GM21360 (cell line): ENCODE measurements around the gene CXADR.

Experiments used
- ATAC-seq: cut with Tn5 transposase; IDR thresholded peaks from one replicate; pipeline ENCODE4 v1.9.1; 2021; ENCODE audit warnings: mild to moderate bottlenecking, moderate library complexity; ENCODE audit not compliant: unreplicated experiment

CXADR gene

GRCh38 chr21:17539323-17539722 is 26.5 kb downstream of the CXADR start:
- ATAC-seq, result no peak

DNA sequence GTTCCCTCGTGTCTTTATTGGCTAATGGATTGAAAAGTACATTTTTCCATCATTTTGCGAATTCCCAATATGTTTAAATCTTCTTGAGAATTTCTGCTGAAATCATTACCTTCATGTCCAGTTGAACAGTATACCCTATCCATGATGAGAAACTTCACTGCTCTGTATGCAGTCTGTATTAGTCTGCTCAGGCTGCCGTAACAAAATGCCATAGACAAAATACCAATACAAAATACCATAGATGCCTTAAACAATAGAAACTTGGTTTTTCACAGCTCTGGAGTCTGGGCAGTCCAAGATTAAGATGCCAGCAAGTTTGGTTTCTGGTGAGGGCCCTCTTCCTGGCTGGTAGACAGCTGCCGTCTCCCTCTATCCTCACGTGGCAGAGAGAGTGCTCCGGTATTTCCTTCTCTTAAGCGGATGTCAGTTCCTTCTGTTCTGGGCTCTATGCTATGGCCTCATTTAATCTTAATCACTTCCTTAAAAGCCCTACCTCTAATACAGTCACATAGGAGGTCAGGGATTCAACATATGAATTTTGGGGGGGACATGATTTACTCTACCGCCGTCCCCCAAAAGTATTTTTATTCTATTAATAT is 27.0 kb downstream of the CXADR start:
- ATAC-seq, result no peak

DNA sequence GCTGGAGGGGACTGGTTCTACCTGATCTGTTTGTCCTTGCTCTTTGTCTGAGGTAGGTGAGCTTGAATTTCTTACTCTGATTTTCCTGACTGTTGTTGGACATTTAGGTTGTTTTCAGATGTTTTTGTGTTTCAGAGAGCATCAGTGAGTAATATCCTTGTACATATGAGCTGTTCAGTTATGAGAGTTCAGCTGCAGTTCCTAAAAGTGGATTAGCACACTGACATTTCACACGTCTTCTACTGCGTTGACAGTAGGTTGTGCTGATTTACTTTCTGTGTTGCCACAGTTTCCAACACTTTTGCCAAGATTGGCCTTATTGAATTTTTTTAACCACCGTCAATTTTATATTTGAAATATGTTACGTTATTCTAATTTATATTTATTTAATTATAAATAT is 27.7 kb downstream of the CXADR start:
- no peak for ATAC-seq

DNA sequence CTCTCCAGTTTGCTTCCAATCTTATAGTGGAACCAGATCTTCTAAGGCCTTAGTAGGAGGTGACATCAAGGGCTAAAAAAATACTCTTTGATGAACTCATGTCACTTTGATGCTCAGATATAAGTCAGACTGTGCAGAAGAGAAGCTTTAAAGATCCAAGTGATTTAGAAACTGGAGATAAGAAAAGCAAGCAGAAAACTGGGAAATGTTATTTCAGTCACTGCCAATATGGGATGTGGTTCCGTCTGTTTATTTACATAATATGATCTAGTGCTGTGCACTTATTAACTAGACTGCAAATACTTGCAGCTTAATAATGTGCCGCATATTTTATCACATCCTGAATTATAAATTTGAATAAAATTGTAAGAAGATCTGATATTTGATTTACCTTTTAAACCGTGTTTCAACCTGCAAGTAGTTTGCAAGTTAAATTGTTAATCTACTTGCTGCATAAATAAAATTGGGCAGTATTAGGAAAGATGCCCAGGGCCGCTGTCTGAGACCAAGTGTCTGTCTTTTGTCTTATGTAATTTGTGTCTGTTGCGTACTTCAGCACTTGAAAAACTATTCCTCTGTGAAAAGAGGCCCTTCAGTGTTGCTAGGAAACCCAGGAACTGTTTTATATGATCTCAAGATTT is 29.6 kb downstream of the CXADR start:
- ATAC-seq, result no peak

DNA sequence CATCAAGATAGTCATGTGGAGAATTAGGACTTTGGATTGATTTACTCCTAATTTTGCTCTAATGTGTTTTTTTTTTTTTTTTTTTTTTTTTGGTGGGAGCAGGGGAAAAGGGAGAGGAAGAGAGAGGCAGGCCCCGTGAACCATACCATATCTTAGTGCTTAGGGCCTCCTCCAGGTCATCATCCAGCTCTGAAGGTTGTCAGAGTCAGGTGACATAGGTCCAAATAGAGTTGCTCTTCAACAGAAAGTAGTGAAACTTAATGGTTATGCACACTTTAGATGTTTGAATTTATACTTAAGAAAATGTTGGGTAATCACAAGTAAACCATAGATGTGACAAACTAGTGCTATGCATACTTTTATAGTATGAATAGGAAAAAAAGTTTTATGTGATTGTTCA is 32.2 kb downstream of the CXADR start:
- ATAC-seq, result no peak

GRCh38 chr21:17548262-17548661 is 35.4 kb downstream of the CXADR start:
- ATAC-seq, result no peak

DNA sequence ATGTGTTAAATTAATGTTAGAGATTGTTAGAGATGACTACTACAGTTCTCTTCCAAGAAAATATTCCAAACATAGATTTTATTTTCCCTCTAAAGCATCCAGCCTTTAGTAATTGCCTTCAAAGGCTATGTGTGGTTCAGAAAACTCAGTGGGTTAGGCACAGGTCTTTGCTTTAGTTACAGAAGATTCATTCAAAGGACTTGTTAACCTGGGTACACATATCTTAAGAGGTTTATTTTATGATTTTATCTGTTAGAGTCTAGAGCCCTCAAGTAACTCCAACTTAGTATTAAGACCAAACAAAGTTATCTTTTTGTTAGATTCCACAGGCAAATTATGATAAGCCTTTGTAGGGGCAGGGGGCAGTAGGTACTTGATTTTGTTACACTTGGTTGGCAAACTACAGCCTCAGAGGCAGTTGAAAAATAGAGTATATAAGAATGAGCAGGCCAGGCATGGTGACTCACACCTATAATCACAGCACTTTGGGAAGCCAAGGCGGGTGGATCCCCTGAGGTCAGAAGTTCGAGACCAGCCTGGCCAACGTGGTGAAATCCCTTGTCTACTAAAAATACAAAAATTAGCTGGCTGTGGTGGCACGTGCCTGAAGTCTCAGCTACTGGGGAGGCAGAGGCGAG is 37.9 kb downstream of the CXADR start:
- ATAC-seq, result no peak

DNA sequence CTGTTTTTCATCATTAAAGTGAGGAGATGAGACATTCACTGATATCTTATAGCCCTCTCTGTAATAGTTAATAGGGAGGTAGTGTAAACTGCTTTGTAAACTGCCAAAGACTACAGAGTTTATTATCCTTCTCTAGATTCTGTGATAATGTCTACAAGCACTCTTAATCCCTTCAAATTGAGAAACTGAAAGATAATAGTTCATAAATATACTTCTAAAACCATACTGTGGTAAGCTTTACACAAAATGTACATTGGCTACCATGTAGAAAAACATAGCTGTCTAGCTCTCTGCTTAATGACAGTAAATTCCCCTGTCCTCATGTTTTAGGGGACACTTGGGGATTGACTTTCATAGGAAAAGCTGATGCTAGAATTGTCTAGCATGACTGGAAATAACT is 39.6 kb downstream of the CXADR start:
- ATAC-seq, result no peak

DNA sequence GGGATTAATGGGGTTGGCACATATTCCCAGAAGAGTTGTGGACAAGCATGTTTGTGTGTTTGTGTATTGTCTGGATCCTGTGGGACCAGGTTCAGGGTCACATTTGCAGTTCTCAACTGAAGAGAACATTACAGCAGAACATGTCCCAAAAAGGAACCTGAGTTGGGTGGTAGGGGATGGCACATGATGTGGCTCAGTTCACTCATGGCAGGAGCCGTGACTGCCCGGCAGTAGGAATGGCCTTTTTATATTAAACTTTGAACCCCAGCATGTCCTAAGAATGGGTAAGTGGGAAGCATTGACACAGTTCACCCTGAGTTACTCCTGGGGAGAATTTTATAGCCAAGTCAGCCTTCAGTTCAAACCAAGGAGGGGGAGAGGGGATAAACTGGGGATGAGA is 41.3 kb downstream of the CXADR start:
- ATAC-seq, result no peak

GRCh38 chr21:17554679-17555465 is 42.0 kb downstream of the CXADR start:
- no peak for ATAC-seq

DNA sequence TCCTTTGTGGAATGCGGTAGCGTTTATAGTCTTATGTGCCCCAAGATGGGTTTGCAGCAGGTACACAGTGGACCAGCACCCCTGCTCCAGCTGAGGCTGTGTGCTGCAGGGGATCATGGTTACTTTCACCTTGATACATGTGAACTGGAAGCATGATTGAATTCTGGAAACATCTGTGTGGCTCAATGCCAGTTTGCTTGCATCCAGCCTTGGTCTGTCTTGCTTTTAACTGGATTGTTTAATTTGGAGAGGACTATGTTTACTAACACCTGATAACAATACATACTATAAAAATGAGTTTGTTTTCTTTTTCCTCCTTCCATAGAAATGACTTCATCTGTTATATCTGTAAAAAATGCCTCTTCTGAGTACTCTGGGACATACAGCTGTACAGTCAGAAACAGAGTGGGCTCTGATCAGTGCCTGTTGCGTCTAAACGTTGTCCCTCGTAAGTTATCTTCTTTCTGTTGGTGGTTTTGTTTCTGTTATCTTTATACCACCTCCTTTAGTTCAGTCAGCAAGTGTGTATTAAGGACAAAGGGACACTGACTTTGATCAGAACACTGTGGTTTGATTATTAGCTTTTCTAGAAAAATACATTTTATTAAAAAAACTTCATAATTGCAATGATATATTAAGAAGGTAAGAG is 47.7 kb downstream of the CXADR start:
- ATAC-seq, result no peak

GRCh38 chr21:17570786-17571185 is 57.9 kb downstream of the CXADR start:
- ATAC-seq, result no peak

DNA sequence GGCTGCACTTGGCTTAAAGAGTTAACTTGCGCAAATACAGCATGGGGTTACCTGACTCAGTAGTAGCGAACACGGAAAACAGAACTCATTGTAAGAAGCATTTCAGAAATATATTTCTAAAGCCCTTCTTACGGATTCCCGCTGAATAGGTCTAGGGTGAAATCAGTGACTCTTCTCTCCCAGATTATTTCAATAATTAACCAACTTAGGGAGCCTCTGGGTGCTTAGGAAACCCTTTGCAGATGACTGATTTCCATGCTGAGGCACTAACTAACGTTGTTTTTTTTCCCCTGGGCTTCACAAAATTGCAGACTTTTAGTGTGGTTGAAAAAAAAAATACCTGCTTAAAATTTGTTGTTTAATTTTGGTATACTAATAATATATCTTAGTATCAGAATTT is 59.6 kb downstream of the CXADR start:
- ATAC-seq, result no peak

- no peak for ATAC-seq
Observed at GRCh38 chr21:17575076-17575475, 62.2 kb downstream of the CXADR start.

- ATAC-seq, result no peak
Observed at GRCh38 chr21:17576080-17576835, 63.4 kb downstream of the CXADR start.

- no peak for ATAC-seq
Observed at GRCh38 chr21:17577701-17578100, 64.9 kb downstream of the CXADR start.

DNA sequence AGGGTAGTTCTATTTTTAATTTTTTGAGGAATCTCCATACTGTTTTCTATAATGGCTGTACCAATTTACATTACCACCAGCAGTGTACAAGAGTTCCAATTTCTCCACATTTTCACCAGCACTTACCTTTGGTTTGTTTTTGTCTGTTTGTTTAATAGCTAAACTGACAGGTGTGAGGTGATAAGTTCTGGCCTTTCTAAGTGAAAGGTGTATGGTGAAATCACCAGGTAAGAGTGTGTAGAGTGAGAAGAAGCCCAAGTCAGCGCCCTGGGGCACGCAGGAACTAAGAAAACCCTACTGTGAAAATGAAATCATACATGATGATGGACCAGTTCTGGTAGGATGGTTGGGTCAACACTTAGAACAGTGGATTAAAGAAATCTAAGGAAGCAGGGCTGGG is 65.3 kb downstream of the CXADR start:
- no peak for ATAC-seq

- ATAC-seq, result no peak
Observed at GRCh38 chr21:17578876-17579275, 66.0 kb downstream of the CXADR start.

DNA sequence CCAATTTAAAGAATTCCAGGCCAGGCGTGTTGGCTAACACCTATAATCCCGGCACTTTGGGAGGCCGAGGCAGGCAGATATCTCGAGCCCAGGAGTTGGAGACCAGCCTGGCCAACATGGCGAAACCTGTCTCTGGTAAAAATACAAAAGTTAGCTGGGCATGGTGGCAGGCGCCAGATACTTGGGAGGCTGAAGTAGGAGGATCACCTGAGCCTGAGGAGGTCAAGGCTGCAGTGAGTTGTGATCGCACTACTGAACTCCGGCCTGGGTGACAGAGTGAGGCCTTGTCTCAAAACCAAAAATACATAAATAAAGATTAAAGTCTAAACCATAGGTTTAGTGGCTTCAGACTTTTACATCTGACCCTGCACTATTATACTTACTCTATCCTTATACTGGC is 67.5 kb downstream of the CXADR start:
- ATAC-seq, result no peak

- ATAC-seq, result no peak
Observed at GRCh38 chr21:17583898-17584297, 71.1 kb downstream of the CXADR start.
